ENCODE data around the gene TRIM41. TPM values are rescaled to one million over a fixed set of nuclear protein-coding genes. Genes with fewer than 3 reads are reported as not detected.

TRIM41 gene
- total RNA-seq, 1 experiment from 2014 or later = 34.2 TPM

GRCh38 chr5:181234455-181235306, 11.6 kb downstream of the TRIM41 start:
- Mint-ChIP-seq H3K36me3 (ENCODE audit: insufficient read depth in 1 of 3, low read depth in 3 of 3) (peaks cover 48 to 89% (median 66%) of the 10 kb centered on the region in 3 experiments), H3K4me3 (peak overlapping the region in 1 of 2 experiments; percentile 19; a peak in 1 of 5 replicates), H3K4me1 (peaks cover 3 to 18% of the 10 kb centered on the region in 2 experiments; a peak in 1 of 4 replicates), H3K27ac (peak overlapping the region; percentile 30 to 93 (median 66); a peak in 5 of 7 replicates), H3K9me3 (no peaks in the 10 kb centered on the region), H3K27me3 (ENCODE audit: low read depth) (no peaks in the 10 kb centered on the region; the same call in 1 of the 2 replicates)
- no peaks in the 10 kb centered on the region for H3K4me1 ChIP-seq (ENCODE audit: insufficient read depth, low read length)
- H3K27ac ChIP-seq (ENCODE audit: insufficient read length, low read depth, low read length) = peak overlapping the region; percentile 18
- no peak overlapping the region for H2AFZ ChIP-seq (ENCODE audit: low read length)
- no CpG with 5 or more reads among the region's 22 CpGs for WGBS (ENCODE audit: extremely low coverage, insufficient read length, low lambda C conversion rate)
- no peak overlapping the region for H2BK15ac ChIP-seq (ENCODE audit: low read depth, low read length)
- H3K79me2 ChIP-seq (ENCODE audit: insufficient read depth, low read length) = no peaks in the 10 kb centered on the region
- H3K18ac ChIP-seq (ENCODE audit: insufficient read length, low read depth, low read length) = no peak overlapping the region
- DNase-seq = peak; percentile 43
- no peak overlapping the region for H3T11ph ChIP-seq (ENCODE audit: low read length)
- H3K4me2 ChIP-seq (ENCODE audit: insufficient read depth, insufficient read length, low read length) = no peak overlapping the region
- H3K14ac ChIP-seq (ENCODE audit: insufficient read depth, low read length) = no peak overlapping the region
- H4K91ac ChIP-seq (ENCODE audit: insufficient read length, low read depth, low read length) = no peak overlapping the region
- H4K20me1 ChIP-seq (ENCODE audit: control insufficient read depth, insufficient read depth, insufficient read length) = no peaks in the 10 kb centered on the region
- TF ChIP-seq, protein P1, sequence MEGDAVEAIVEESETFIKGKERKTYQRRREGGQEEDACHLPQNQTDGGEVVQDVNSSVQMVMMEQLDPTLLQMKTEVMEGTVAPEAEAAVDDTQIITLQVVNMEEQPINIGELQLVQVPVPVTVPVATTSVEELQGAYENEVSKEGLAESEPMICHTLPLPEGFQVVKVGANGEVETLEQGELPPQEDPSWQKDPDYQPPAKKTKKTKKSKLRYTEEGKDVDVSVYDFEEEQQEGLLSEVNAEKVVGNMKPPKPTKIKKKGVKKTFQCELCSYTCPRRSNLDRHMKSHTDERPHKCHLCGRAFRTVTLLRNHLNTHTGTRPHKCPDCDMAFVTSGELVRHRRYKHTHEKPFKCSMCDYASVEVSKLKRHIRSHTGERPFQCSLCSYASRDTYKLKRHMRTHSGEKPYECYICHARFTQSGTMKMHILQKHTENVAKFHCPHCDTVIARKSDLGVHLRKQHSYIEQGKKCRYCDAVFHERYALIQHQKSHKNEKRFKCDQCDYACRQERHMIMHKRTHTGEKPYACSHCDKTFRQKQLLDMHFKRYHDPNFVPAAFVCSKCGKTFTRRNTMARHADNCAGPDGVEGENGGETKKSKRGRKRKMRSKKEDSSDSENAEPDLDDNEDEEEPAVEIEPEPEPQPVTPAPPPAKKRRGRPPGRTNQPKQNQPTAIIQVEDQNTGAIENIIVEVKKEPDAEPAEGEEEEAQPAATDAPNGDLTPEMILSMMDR (conservative IDR thresholded peaks at IDR 0.05) = no peak
- no peak overlapping the region for H3K9ac ChIP-seq (ENCODE audit: extremely low read depth, insufficient read length, low read length)
- no peak overlapping the region for H3K23ac ChIP-seq (ENCODE audit: insufficient read length, low read depth, low read length)
- H4K8ac ChIP-seq (replicated peaks; ENCODE audit: insufficient read length, low read depth, low read length) = no peak overlapping the region
- H2BK12ac ChIP-seq (ENCODE audit: insufficient read length, low read depth, low read length) = no peak overlapping the region
- H2BK120ac ChIP-seq (ENCODE audit: low read depth, low read length, poor library complexity, severe bottlenecking) = no peak overlapping the region
- H3K4ac ChIP-seq (ENCODE audit: low read depth, low read length) = no peak overlapping the region
- H3K27me3 ChIP-seq (ENCODE audit: insufficient read depth, low read length) = no peaks in the 10 kb centered on the region
- no peak overlapping the region for H2BK20ac ChIP-seq (ENCODE audit: low read depth, low read length, poor library complexity, severe bottlenecking)
- H3K23me2 ChIP-seq (ENCODE audit: insufficient read length, low read depth, low read length, poor library complexity, severe bottlenecking) = no peaks in the 10 kb centered on the region
- H4K5ac ChIP-seq (ENCODE audit: insufficient read length, low read depth, low read length) = no peak overlapping the region
- H2AK5ac ChIP-seq (ENCODE audit: insufficient read length, low read length) = no peak overlapping the region
- no peak overlapping the region for H2BK5ac ChIP-seq (ENCODE audit: insufficient read length, low read length)
- H3K79me1 ChIP-seq (ENCODE audit: insufficient read depth, low read depth, low read length, poor library complexity, severe bottlenecking) = no peaks in the 10 kb centered on the region
- H3K9me3 ChIP-seq (ENCODE audit: control insufficient read depth, low read depth, low read length) = no peaks in the 10 kb centered on the region
- H3K56ac ChIP-seq (ENCODE audit: insufficient read length, low read depth, low read length) = no peak overlapping the region

All from H9 (cell line).